Upper lobe of left lung (tissue), 6 donors: Measurements from ENCODE around the gene DMXL1. TPM values are rescaled to one million over a fixed set of nuclear protein-coding genes. Genes with fewer than 3 reads are reported as not detected.
A peak's percentile ranks its signal among the peaks of the same experiment; 100 is the strongest.
"Not testable (repeated sequence)": the region's sequence is repeated elsewhere in the genome, so short reads cannot be mapped to it uniquely, and the experiment has no call there.

Source experiments
- ATAC-seq, 2 donors: fragments of 200-7000 bp; cut with Tn5 transposase; one replicate each; pipeline ENCODE4 v1.9.1; 2022; ENCODE audit warnings: mild to moderate bottlenecking in 2 of 2, moderate library complexity in 2 of 2; ENCODE audit not compliant: low FRiP score in 2 of 2
- DNase-seq, 2 donors: peaks; one replicate each; pipeline ENCODE4 v3.0.0-alpha.2; 2019 to 2020
- H3K27ac ChIP-seq, 4 donors: fragments of 200-600 bp; sonication (generic); one replicate each; pipeline ENCODE4 v1.5.1; 2016 to 2019
- H3K27me3 ChIP-seq, 4 donors: fragments of 200-600 bp; sonication (generic); one replicate each; pipeline ENCODE4 v1.5.1; 2017 to 2019
- H3K36me3 ChIP-seq, 4 donors: fragments of 200-600 bp; sonication (generic); one replicate each; pipeline ENCODE4 v1.5.1; 2016 to 2019
- H3K4me1 ChIP-seq, 4 donors: fragments of 200-600 bp; sonication (generic); one replicate each; pipeline ENCODE4 v1.5.1; 2018 to 2019
- H3K4me3 ChIP-seq, 4 donors: fragments of 200-600 bp; sonication (generic); one replicate each; pipeline ENCODE4 v1.5.1; 2017 to 2019; ENCODE audit warnings: mild to moderate bottlenecking in 2 of 4, moderate library complexity in 1 of 4
- H3K9me3 ChIP-seq, 4 donors: fragments of 200-600 bp; sonication (generic); one replicate each; pipeline ENCODE4 v1.5.1; 2018 to 2019
- CTCF ChIP-seq, 6 experiments: fragments of 450-650 bp in 4 of 6; fragments of 200-600 bp in 2 of 6; sonication (generic) in 2 of 6; IDR thresholded peaks; one replicate each; pipeline ENCODE4 v1.5.1; 2016 to 2019; ENCODE audit warnings: antibody characterized with exemption in 6 of 6
- EP300 ChIP-seq, 4 donors: sonication (generic); formaldehyde crosslinking; IDR thresholded peaks; one replicate each; pipeline ENCODE4 v1.5.1; 2017; ENCODE audit warnings: antibody characterized with exemption in 4 of 4, control low read depth in 2 of 4
- POLR2A ChIP-seq, 4 donors: fragments of 450-650 bp; IDR thresholded peaks; one replicate each; pipeline ENCODE4 v1.5.1; 2016 to 2017; ENCODE audit warnings: antibody characterized with exemption in 4 of 4, mild to moderate bottlenecking in 2 of 4
- POLR2AphosphoS5 ChIP-seq, 2 donors: sonication (generic); formaldehyde crosslinking; IDR thresholded peaks; one replicate each; pipeline ENCODE4 v1.5.1; 2017; ENCODE audit warnings: antibody characterized with exemption in 2 of 2
- WGBS, 2 donors: methylation state at CpG; one replicate each; pipeline ENCODE4 v1.1.5; 2017 to 2018; 5-methylcytosine and 5-hydroxymethylcytosine counted together
- total RNA-seq, 6 donors: library from RNA; depleted of rRNA in 4 of 6; stranded (reverse); fragments of >200 nt in 4 of 6; gene quantifications; one replicate each; pipeline versions ENCODE4 v1.1.0 to v1.2.1, GENCODE V29; 2016 to 2021
- donor health status: DM: no; HTN: no; CAD: no; lungs with moderate emphysema.
- donor health status: DM: no; HTN: yes; CAD: no; lungs with severe emphysema.

The DMXL1 gene
- total RNA-seq, 6 donors from 2014 or later = 37.7 to 102 (median 52.9) TPM

- Histone ChIP-seq H3K36me3 (no peaks in the 10 kb centered on the region), H3K9me3 (no peaks in the 10 kb centered on the region), H3K27ac (peak overlapping the region in 1 of 4 donors; percentile 99), H3K4me1 (peaks cover 16 to 48% (median 37%) of the 10 kb centered on the region in 4 donors), H3K4me3 (peak overlapping the region in 2 of 4 donors; percentile 67 to 69), H3K27me3 (no peaks in the 10 kb centered on the region)
- no peak for ATAC-seq
- TF ChIP-seq POLR2A (IDR thresholded peaks at IDR 0.05) (no peak), EP300 (IDR thresholded peaks at IDR 0.05) (no peak), CTCF (IDR thresholded peaks at IDR 0.05) (no peak), POLR2AphosphoS5 (IDR thresholded peaks at IDR 0.05) (no peak)
- 62 to 73% methylated on average over 2 of the region's 2 CpGs for WGBS, 2 donors
- DNase-seq = no peak
Observed at GRCh38 chr5:119072496-119072895, 1.6 kb downstream of the DMXL1 start.

- H3K27me3 ChIP-seq, H3K9me3 ChIP-seq, ATAC-seq, H3K36me3 ChIP-seq, DNase-seq, H3K4me3 ChIP-seq, H3K27ac ChIP-seq: not testable (repeated sequence)
- WGBS, 2 donors = 88 to 91% methylated on average over 9 of the region's 9 CpGs
- peaks cover 23 to 56% (median 40%) of the 10 kb centered on the region in 4 donors for H3K4me1 ChIP-seq
Observed at GRCh38 chr5:119073746-119074337, 3.0 kb downstream of the DMXL1 start.

DNA sequence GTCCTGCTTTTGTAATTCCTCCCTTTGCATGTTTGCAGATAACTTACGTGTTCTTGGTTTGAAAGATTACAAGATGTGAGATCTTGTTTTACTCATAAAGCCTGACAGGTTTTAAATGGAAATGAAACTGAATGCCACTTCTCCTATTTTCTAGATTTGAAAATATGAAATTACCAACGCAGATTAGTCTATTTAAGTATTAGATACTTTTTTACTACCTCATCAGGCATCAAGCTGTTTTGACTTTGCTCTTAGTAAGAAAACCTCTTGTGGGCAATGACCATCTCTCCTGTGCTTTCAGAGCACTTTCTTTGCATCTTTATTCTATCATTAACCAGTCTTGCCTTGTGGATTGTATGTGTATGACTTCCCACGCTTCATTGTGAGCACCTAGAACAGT is 3.5 kb downstream of the DMXL1 start:
- TF ChIP-seq POLR2AphosphoS5 (IDR thresholded peaks at IDR 0.05) = no peak
- TF ChIP-seq EP300 (IDR thresholded peaks at IDR 0.05) = no peak
- no peak for TF ChIP-seq CTCF (IDR thresholded peaks at IDR 0.05)
- no peak for TF ChIP-seq POLR2A (IDR thresholded peaks at IDR 0.05)
- H3K9me3 ChIP-seq = no peaks in the 10 kb centered on the region
- WGBS, 2 donors = 76 to 77% methylated on average over 3 of the region's 3 CpGs
- DNase-seq (no peak), ATAC-seq (no peak)
- H3K4me1 ChIP-seq = peaks cover 23 to 62% (median 43%) of the 10 kb centered on the region in 4 donors
- H3K27ac ChIP-seq = no peak overlapping the region
- H3K27me3 ChIP-seq = no peaks in the 10 kb centered on the region
- H3K36me3 ChIP-seq = no peaks in the 10 kb centered on the region
- no peak overlapping the region for H3K4me3 ChIP-seq

GRCh38 chr5:119075269-119075668 is 4.4 kb downstream of the DMXL1 start:
- not testable (repeated sequence) for H3K27ac ChIP-seq, ATAC-seq, H3K27me3 ChIP-seq, H3K36me3 ChIP-seq, H3K4me3 ChIP-seq, H3K9me3 ChIP-seq
- H3K4me1 ChIP-seq = peaks cover 23 to 61% (median 39%) of the 10 kb centered on the region in 4 donors
- 93 to 95% methylated on average over 12 of the region's 12 CpGs for WGBS, 2 donors
- DNase-seq = peak in 1 of 2 donors; percentile 23

GRCh38 chr5:119076080-119076479 is 5.2 kb downstream of the DMXL1 start:
- DNase-seq (no peak), ATAC-seq (no peak)
- H3K4me1 ChIP-seq = peaks cover 23 to 61% (median 42%) of the 10 kb centered on the region in 4 donors
- TF ChIP-seq CTCF (IDR thresholded peaks at IDR 0.05) = no peak
- no peak for TF ChIP-seq POLR2A (IDR thresholded peaks at IDR 0.05)
- TF ChIP-seq EP300 (IDR thresholded peaks at IDR 0.05) = no peak
- no peak for TF ChIP-seq POLR2AphosphoS5 (IDR thresholded peaks at IDR 0.05)
- WGBS, 2 donors = 43 to 45% methylated on average over 1 of the region's 1 CpG
- peaks cover 0 to 1% (median 0%) of the 10 kb centered on the region in 4 donors for H3K36me3 ChIP-seq
- no peak overlapping the region for H3K4me3 ChIP-seq
- no peak overlapping the region for H3K27ac ChIP-seq
- no peaks in the 10 kb centered on the region for H3K27me3 ChIP-seq
- H3K9me3 ChIP-seq = no peaks in the 10 kb centered on the region

DNA sequence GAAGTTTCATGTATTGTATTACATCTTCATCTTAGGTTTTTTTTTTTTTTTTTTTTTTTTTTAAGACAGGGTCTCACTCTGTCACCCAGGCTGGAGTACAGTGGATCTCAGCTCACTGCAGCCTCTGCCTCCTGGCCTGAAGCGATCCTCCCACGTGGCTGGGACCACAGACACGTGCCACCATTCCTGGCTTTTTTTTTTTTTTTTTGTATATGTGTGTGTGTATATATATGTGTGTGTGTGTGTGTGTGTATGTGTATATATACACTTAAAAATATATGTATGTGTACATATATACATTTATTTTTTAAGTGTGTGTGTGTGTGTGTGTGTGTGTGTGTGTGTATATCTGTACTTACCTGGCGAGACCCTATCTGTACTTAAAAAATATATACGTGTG is 6.6 kb downstream of the DMXL1 start:
- Histone ChIP-seq H3K36me3 (peaks cover 0 to 4% (median 0%) of the 10 kb centered on the region in 4 donors), H3K27me3 (no peaks in the 10 kb centered on the region), H3K9me3 (no peaks in the 10 kb centered on the region), H3K27ac (no peak overlapping the region), H3K4me3 (no peak overlapping the region), H3K4me1 (peaks cover 19 to 57% (median 37%) of the 10 kb centered on the region in 4 donors)
- DNase-seq (no peak), ATAC-seq (no peak)
- no peak for TF ChIP-seq POLR2AphosphoS5 (IDR thresholded peaks at IDR 0.05)
- no peak for TF ChIP-seq EP300 (IDR thresholded peaks at IDR 0.05)
- TF ChIP-seq CTCF (IDR thresholded peaks at IDR 0.05) = no peak
- no peak for TF ChIP-seq POLR2A (IDR thresholded peaks at IDR 0.05)
- WGBS, 2 donors = 98 to 100% methylated on average over 5 of the region's 5 CpGs
